ELR (cell line): Measurements from ENCODE around the gene ASPHD1.
A peak's percentile ranks its signal among the peaks of the same experiment; 100 is the strongest.
"Not testable (repeated sequence)": the region's sequence is repeated elsewhere in the genome, so short reads cannot be mapped to it uniquely, and the experiment has no call there.

ENCODE experiments used
- DNase-seq: peaks from one replicate; pipeline ENCODE4 v3.0.0-alpha.2; 2015; ENCODE audit warnings: low read depth

ASPHD1 gene

DNA sequence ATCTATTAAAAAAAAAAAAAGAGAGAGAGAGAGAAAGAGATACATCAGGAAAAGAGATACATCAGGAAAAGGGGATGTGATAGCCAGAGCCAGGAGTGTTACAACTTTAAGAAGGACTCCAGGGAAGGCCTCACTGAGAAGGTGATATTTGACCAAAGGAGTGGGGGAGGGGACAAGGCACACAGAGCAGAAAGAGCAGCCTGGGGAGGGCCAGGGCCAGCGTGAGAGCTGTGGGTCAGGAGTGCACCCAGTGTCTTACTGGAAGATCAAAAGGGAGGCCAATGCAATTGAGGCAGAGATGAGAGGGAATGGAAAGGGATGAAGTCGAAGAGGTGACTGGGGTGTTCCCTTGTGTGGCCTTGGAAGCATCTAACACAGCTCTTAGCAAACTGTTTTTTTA is 7.7 kb downstream of the ASPHD1 start:
- DNase-seq: no peak

DNA sequence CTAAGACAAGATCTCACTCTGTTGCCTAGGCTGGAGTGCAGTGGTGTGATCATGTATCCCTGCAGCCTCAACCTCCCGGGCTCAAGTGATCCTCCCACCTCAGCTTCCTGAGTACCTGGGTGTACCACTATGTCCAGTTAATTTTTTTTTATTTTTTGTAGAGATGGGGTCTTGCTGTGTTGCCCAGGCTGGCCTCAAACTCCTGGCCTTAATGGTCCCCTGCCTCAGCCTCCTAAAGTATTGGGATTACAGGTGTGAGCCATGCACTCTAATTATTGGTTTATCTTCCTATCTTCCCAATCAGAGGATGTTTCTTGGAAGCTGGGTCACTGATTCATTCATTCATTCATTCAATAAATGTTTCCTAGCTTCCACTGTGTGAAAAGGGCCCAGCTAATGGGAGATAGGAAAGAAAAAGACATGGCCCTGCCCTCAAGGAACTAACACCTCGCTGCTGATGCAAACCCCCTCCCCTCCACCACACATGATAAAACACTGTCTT is 8.5 kb downstream of the ASPHD1 start:
- DNase-seq: no peak

- DNase-seq: peak; percentile 25
Measured at GRCh38 chr16:29909391-29909790, 9.1 kb downstream of the ASPHD1 start.

DNA sequence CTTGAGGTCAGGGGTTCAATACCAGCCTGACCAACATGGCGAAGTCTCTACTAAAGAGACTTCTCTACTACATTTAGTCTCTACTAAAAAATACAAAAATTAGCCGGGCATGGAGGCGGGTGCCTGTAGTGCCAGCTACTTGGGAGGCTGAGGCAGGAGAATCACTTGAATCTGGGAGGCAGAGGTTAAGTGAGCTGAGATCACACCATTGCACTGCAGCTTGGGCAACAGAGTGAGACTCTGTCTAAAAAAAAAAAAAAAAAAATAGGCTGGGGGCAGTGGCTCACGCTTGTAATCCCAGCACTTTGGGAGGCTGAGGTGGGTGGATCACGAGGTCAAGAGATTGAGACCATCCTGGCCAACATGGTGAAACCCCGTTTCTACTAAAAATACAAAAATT is 9.6 kb downstream of the ASPHD1 start:
- not testable (repeated sequence) for DNase-seq

DNA sequence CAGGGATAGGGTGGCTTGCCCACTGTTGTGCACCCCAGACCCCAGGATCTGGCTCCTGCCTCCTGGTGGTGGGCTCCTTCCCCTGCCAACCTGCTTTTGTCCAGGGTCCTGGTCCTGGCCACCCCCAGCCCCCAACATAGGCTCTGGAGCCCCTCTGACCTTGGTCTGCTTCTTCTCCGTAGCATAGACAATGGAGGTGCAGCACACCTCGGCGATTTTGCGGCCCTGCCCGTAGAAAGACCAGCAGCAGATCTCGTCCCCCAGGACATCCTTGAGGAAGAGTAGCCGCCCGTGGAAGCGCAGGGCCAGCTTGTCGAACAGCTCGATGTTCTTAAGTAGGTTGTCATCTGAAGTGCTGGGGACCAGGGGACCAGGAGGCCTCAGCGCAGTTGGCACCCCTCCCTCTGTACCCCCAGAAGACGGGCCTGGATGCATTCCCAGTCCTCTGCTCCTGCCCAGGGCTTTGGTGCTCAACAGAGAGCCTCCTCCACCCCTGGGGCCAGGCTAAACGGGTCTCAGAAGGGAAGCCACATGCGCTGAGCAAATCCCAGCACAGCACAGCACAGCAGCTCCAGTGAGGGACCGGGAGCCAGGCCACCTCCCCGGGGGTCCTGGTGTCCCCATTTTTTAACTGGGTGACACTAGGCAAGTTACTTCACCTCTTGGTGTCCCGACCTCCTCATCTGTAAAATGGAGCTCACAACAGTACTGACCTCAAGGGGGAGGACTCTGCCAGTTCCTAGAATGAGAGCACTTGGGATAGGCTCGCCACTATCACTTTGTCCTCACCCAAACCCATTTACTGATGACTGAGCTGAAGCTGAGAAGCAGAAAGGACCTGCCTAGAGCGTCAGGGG is 10.8 kb downstream of the ASPHD1 start:
- no peak for DNase-seq

GRCh38 chr16:29911676-29912010 is 11.4 kb downstream of the ASPHD1 start:
- DNase-seq: no peak

DNA sequence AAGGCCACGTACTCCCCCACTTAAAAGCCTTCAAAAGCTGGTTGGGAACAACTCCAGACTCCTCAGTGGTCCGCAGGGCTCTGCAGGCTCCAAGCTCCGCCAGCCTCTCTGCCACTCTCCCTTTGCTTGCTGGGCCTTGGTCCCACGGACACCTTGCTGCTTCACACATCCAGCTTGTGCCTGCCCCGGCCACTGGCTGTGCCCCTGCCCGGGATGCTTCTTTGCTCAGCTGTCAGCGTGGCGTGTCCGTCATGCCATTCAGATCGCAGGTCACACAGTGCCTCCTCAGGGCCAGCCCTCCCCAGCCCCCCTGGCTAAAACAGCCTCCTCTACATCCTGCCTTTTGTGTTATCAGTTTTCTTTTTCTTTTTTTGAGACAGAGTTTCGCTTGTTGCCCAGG is 11.8 kb downstream of the ASPHD1 start:
- DNase-seq: no peak

DNA sequence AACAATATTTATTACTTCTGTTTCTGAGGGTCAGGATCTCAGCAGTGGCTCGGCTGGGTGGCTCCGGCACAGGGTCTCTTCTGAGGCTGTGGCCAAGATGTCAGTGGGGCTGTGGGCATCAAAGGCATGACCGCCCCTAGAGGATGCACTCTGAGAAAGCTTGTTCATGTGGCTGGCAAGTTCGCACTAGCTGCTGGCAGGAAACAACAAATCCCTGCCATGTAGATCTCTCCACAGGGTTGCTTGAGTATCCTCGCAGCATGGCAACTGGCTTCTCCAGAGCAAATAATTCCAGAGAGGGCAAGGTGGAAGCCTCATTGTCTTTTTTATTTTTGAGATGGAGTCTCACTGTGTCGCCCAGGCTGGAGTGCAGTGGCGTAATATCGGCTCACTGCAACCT is 13.2 kb downstream of the ASPHD1 start:
- no peak for DNase-seq

- peak; percentile 67 for DNase-seq
Measured at GRCh38 chr16:29915590-29916247, 15.4 kb downstream of the ASPHD1 start.

GRCh38 chr16:29916979-29917378 is 16.7 kb downstream of the ASPHD1 start:
- peak; percentile 11 for DNase-seq

- no peak for DNase-seq
Measured at GRCh38 chr16:29920288-29921033, 20.2 kb downstream of the ASPHD1 start.

DNA sequence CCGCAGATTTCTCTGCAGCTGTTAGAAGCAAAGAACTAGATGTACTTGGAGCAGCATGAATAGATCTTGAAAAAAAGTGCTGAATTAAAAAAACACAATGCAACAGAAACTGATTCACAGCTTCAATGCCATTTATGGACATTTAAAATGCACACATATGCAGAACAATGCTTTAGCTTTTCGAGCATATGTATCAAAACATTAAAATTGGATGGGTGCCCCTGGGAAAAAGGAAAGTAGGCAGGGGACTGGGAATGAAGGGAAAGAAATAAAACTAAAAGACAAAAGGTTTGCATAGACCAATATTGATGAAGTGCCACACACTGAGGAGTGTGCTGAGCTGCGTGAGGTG is 20.7 kb downstream of the ASPHD1 start:
- DNase-seq: no peak

GRCh38 chr16:29922326-29922725 is 22.0 kb downstream of the ASPHD1 start:
- no peak for DNase-seq

DNA sequence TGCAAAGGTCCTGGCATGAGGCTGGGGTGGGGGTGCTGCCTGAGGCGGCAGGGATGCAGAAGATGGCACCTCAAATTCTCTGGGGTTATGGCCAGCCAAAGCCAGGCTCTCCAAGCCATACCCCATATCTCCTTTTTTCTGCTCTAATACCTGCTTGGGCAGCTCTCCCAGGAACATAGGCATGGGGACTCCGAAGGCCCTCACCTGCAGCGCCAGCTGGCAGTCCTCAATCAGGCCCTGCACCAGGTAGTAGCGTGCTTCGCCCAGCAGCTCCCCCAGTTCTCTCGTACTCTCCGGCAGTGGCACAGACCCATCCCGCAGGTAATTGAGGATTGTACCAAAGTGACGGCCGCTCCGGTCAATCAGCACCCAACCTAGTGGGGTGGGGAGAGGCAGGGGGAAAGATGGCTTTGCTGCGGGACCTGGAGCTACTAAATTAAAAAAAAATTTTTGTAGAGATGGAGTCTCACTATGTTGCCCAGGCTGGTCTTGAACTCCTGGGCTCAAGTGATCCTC is 22.8 kb downstream of the ASPHD1 start:
- DNase-seq: no peak

DNA sequence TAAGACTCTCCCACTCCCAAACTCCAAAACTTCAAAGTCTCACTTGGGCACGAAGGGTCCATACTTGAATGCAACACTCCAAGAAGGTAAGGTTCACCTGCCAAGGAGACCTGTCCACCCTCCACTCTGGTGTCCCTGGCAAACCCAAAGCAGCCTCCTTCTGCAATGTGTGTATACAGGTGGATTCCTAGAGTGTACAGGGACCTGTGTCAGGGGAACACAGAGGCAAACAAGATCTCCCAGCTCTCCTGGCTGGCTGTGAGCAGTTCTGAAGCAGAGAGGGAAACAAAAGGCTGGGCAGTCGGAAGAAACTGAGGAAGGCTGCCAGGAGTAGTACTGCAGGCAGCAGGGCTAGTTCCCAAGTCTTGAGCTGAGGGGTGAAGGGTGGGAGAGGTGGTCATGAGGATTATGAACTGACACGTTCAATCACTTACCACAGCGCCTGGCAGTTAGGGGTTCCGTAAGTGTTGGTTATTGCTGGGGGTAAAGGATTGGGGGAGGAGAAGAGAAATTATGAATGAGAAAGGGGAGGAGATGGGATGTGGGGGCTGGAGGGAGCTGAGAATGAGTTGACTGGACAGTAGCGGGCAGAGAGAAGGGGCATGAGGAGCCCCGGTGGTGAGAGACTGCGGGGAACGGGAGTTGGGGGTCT is 24.9 kb downstream of the ASPHD1 start:
- peak; percentile 22 for DNase-seq

DNA sequence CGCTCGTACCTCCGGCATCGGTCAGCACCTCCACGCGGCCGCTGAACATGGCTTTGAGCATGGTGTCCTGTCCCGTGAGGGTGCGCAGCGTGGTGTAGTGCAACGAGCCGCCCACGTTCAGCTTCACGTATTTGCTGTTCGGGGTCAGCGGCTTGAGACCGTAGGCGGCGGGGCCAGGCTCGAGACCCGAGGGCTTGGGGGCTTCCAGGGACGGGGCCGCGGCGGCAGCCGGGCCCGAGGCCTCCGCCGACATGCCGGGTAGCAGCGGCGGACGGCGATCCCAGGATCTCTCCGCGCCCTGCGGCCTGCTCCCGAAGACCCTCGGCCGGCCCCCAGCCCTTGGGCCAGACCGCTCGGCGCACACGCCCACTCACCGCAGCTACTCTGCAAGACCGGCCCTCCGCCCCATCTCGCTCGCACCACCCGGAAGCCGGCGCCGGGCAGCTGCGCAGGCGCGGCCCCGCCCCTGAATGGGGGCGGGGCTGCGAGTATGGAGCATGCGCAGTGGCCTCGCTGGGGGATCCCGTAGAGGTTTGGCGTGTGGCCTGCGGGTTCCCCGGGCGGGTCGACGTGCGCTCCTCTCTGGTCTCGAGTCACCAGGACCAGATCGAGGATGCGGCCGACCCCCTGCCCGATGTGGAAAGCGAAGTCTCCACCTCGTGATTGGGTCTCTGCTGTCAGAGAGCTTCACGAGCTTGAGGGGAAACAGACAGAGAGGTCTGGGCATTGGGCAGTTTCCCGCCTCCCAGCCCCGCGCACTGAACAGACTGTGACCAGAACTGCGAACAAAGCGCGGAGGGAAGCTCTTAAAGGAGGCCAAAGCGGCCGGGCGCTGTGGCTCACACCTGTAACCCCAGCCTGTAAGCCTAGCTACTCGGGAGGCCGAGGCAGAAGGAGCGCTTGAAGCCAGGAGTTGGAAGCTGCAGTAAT is 25.8 kb downstream of the ASPHD1 start, which contains the start of gene KCTD13:
TSS of gene KCTD13 (minus strand) at position 446 of the 930 bp plus-strand sequence. CDS start at position 253, 193 bp downstream.
- peak; percentile 85 for DNase-seq

- DNase-seq: peak; percentile 51
Measured at GRCh38 chr16:29926711-29927052, 26.4 kb downstream of the ASPHD1 start.

DNA sequence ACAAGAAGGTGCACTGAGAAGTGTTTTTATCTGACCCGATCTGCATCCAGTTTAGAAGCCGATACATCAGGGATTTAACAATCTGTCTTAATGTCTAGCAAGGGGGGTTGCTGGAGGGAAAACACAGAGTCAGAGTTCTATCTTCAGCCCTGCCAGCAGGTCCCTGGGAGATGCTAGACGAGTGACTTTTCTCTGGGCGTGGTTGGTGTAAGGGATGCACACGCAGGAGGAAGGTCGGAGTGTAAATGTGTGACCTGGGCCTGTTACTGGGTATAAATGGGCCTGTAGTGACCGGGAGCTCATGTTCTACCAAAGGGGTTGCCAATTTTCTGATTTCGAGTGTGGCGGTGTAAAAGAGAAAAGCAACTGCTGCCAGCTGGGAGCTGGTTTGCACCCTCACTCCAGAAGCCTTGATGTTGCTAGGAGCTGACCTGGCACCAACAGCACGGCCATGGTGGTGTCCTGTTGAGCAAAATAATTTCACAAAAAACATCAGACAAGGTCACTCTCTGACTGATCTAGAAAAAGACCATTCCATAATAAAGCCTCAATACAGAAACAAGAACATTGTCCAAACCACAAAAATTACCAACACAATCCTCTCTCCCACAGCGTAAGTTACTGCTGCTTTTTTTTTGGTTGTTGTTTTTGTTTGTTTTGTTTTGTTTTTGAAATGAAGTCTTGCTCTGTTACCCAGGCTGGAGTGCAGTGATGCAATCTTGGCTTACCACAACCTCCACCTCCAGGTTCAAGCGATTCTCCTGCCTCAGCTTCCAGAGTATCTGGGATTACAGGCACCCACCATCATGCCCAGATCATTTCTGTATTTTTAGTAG is 27.0 kb downstream of the ASPHD1 start:
- no peak for DNase-seq

DNA sequence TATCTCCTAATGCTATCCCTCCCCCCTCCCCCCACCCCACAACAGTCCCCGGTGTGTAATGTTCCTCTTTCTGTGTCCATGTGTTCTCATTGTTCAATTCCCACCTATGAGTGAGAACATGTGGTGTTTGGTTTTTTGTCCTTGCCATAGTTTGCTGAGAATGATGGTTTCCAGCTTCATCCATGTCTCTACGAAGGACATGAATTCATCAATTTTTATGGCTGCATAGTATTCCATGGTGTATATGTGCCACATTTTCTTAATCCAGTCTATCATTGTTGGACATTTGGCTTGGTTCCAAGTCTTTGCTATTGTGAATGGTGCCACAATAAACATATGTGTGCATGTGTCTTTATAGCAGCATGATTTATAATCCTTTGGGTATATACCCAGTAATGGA is 31.5 kb downstream of the ASPHD1 start:
- DNase-seq: not testable (repeated sequence)

DNA sequence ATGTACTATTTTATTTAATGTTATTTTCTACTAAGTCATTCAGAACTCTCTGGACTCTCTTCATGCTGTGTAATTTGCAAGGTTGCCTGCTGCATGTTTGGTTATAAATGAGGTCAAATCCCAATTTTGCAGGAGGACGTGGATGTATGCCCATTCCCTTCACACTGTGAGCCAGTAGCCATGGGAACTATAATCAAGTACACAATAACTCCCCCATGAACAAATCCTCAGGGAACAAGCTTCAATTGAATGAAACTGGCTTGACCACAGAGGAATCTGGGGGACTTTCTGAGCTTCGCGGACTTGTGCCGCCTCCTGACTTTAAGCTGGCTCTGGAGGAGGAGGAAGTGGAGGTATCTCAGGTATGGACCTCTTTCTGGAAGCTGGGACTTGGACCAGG is 40.4 kb downstream of the ASPHD1 start:
- no peak for DNase-seq
